PC-3 (cell line): Measurements from ENCODE around the gene PIM3. TPM values are rescaled to one million over a fixed set of nuclear protein-coding genes. Genes with fewer than 3 reads are reported as not detected.

ENCODE experiments used
- ATAC-seq: fragments of 200-7000 bp; cut with Tn5 transposase; 2 replicates; pipeline ENCODE4 v1.9.1; 2020; ENCODE audit warnings: mild to moderate bottlenecking, moderate library complexity
- BruUV-seq: library from RNA; stranded (reverse); fragments of 400-500 nt; replicated peaks from 2 replicates; lab custom pipeline; 2021; lab: Mats Ljungman, UMichigan
- CTCF ChIA-PET: fragments of 300-600 bp; sonication (Branson Sonifier 250); formaldehyde crosslinking; loops from one replicate; lab custom pipeline; 2022; ENCODE audit warnings: antibody characterized with exemption; lab: Charles Lee
- POLR2A ChIA-PET: fragments of 300-600 bp; sonication (Branson Sonifier 250); formaldehyde crosslinking; loops from one replicate; lab custom pipeline; 2022; ENCODE audit warnings: antibody characterized with exemption; ENCODE audit not compliant: unreplicated experiment; lab: Charles Lee
- DNase-seq: peaks from one replicate; pipeline ENCODE4 v3.0.0-alpha.2; 2015
- H2AFZ ChIP-seq: fragments of 300-600 bp; sonication (generic); 2 replicates; pipeline ENCODE4 v1.6.0; 2016; ENCODE audit warnings: antibody characterized with exemption, low read length
- H3F3A ChIP-seq: fragments of 300-600 bp; sonication (generic); one replicate; pipeline ENCODE4 v1.6.0; 2017; ENCODE audit warnings: antibody characterized with exemption, low read length, control low read depth, mild to moderate bottlenecking; ENCODE audit not compliant: unreplicated experiment
- H3K27ac ChIP-seq: fragments of 300-600 bp; sonication (generic); 2 replicates; pipeline ENCODE4 v1.5.1; 2016; ENCODE audit warnings: mild to moderate bottlenecking, low read length
- H3K27me3 ChIP-seq: fragments of 300-600 bp; sonication (generic); 2 replicates; pipeline ENCODE4 v1.6.1; 2016; ENCODE audit warnings: low read length, mixed read lengths
- H3K36me3 ChIP-seq: fragments of 300-600 bp; sonication (generic); 2 replicates; pipeline ENCODE4 v1.6.1; 2016; ENCODE audit warnings: low read depth, mixed run types, low read length, mixed read lengths
- H3K4me1 ChIP-seq: fragments of 300-600 bp; sonication (generic); 2 replicates; pipeline ENCODE4 v1.5.1; 2016; ENCODE audit warnings: low read length; ENCODE audit not compliant: insufficient read depth
- H3K4me2 ChIP-seq: fragments of 300-600 bp; sonication (generic); 2 replicates; pipeline ENCODE4 v1.6.0; 2016; ENCODE audit warnings: low read length
- H3K4me3 ChIP-seq: fragments of 300-600 bp; sonication (generic); 2 replicates; pipeline ENCODE4 v1.5.1; 2016; ENCODE audit warnings: mild to moderate bottlenecking, low read length, mixed read lengths
- H3K79me2 ChIP-seq: fragments of 300-600 bp; sonication (generic); 2 replicates; pipeline ENCODE4 v1.6.1; 2017; ENCODE audit warnings: low read length, mixed read lengths
- H3K9ac ChIP-seq: fragments of 300-600 bp; sonication (generic); 2 replicates; pipeline ENCODE4 v1.6.0; 2016; ENCODE audit warnings: mild to moderate bottlenecking, low read length
- H3K9me2 ChIP-seq: fragments of 300-600 bp; sonication (generic); replicated peaks from 2 replicates; pipeline ENCODE4 v1.6.1; 2016; ENCODE audit warnings: mixed run types, low read length, mixed read lengths
- H3K9me3 ChIP-seq: fragments of 300-600 bp; sonication (generic); 2 replicates; pipeline ENCODE4 v1.6.1; 2016; ENCODE audit warnings: low read length, mixed read lengths
- H4K20me1 ChIP-seq: fragments of 300-600 bp; sonication (generic); 2 replicates; pipeline ENCODE4 v1.6.1; 2016; ENCODE audit warnings: low read length, mixed read lengths
- EZH2 ChIP-seq: fragments of 300-600 bp; sonication (generic); IDR thresholded peaks from one replicate; pipeline ENCODE4 v1.6.1; 2017; ENCODE audit warnings: antibody characterized with exemption, mild to moderate bottlenecking, low read length; ENCODE audit not compliant: unreplicated experiment
- EZH2phosphoT487 ChIP-seq: fragments of 300-600 bp; sonication (generic); IDR thresholded peaks from 2 replicates; pipeline ENCODE4 v1.6.1; 2018; ENCODE audit warnings: mild to moderate bottlenecking, antibody characterized with exemption, low read length, borderline replicate concordance
- intact Hi-C: fragments of 100-400 bp; cut with micrococcal nuclease; formaldehyde crosslinking; loops from 2 replicates; pipeline ENCODE4 v1.9.0; 2023
- total RNA-seq: library from RNA; depleted of rRNA; stranded (reverse); fragments of >200 nt; gene quantifications from 2 replicates; pipeline ENCODE4 v1.2.3, GENCODE V29; 2014
- TF ChIP-seq, protein P1 (sequence below): fragments of 300-600 bp; sonication (generic); conservative IDR thresholded peaks from 2 replicates; pipeline ENCODE4 v1.5.1; 2017; ENCODE audit warnings: antibody characterized with exemption, low read depth, mild to moderate bottlenecking, low read length

PIM3 gene
- total RNA-seq, 1 experiment from 2014 or later: 61.7 TPM

DNA sequence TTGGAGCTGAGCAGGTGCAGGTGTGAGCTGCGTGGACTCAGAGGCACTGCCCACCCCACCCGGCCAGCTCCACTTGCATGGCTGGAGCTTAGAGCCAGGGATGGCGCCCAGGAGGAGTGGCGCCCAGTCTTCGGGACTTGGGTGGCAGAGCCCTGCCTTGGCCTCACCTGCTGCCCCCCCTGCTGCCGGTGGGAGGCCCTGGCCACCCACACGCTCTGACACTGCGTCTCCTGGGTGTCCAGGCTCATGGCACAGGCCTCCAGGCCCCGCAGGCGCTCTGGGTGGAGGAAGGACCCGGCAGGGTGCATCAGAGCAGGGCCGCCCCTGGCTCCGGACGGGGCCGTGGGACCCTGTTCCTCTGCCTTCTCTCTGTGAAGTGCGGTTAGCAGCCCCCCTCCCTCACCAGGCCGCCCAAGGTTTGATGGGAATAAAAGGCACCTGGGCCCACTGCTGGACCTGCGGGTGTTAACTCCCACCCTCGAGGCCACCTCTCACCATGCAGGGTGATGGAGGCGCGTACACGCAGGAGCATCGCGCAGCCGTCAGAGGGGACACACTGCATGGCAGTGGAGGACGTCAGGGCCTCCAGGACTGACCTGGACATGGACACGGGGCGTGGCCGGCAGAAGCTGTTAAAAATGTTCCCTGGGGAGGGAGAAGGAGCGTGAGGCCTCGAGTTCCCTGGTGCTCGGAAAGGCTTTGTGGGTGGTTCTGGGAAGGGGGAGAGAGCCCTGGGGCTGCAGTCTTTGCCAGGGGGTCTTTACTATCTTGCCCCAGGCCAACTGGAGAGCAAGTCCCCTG, 40.2 kb downstream of the PIM3 start:
- no TSS peak for BruUV-seq
- TF ChIP-seq EZH2 (no peak), EZH2phosphoT487 (no peak)
- TF ChIP-seq, protein P1, sequence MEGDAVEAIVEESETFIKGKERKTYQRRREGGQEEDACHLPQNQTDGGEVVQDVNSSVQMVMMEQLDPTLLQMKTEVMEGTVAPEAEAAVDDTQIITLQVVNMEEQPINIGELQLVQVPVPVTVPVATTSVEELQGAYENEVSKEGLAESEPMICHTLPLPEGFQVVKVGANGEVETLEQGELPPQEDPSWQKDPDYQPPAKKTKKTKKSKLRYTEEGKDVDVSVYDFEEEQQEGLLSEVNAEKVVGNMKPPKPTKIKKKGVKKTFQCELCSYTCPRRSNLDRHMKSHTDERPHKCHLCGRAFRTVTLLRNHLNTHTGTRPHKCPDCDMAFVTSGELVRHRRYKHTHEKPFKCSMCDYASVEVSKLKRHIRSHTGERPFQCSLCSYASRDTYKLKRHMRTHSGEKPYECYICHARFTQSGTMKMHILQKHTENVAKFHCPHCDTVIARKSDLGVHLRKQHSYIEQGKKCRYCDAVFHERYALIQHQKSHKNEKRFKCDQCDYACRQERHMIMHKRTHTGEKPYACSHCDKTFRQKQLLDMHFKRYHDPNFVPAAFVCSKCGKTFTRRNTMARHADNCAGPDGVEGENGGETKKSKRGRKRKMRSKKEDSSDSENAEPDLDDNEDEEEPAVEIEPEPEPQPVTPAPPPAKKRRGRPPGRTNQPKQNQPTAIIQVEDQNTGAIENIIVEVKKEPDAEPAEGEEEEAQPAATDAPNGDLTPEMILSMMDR: no peak
- intact Hi-C loops: no loop called here
- ChIA-PET POLR2A (no interaction called here), CTCF (no interaction called here)
- H3K27ac ChIP-seq: no peak overlapping the region
- H3K9me2 ChIP-seq: no peaks in the 10 kb centered on the region
- H2AFZ ChIP-seq: no peak overlapping the region
- no peaks in the 10 kb centered on the region for H3K36me3 ChIP-seq
- no peak overlapping the region for H3K4me3 ChIP-seq
- H3F3A ChIP-seq: no peaks in the 10 kb centered on the region
- no peaks in the 10 kb centered on the region for H3K9me3 ChIP-seq
- H3K79me2 ChIP-seq: no peaks in the 10 kb centered on the region
- no peaks in the 10 kb centered on the region for H4K20me1 ChIP-seq
- H3K4me2 ChIP-seq: no peak overlapping the region
- no peak overlapping the region for H3K9ac ChIP-seq
- no peak for DNase-seq
- no peak for ATAC-seq
- H3K27me3 ChIP-seq: no peaks in the 10 kb centered on the region
- H3K4me1 ChIP-seq: no peaks in the 10 kb centered on the region

DNA sequence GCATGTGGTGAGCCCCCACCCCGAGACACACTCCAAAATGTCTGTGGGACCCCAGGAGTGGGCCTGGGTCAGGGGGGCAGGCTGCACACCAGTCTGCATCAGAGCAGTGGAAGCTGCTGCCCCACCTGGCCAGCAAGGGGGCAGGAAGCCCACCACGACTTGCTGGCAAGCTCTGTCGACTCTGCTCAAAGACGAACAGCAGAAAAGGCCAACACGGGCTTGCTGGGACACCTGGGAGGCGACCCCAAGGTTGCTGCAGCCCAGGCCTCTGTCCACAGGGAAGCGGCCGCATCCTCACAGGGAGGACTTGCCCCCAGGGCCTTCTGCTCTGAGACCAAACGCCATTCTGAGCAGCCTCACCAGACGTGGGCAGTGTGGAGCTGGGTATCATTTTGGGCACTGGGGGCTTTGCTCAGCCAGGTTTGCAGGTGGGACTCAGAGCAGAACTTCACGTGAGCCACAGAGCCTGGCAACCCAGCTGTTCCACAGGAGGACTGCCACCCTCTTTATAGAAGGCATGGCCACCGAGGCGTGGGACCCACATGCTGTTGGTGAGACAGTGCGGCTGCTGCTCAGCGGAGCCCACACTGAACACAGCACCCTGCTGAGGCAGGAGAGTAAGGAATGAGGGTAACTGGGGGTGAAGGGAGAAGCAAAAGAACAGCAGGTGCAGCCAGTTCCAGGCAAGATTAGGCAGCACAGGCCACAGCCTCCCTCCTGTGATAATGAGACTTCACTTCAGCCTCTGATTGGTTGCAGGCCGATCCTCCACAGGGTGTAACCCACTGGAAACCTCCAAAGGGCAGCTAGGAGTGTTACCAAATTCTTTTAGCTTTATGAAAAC, 41.0 kb downstream of the PIM3 start:
- ATAC-seq: no peak
- Histone ChIP-seq H3K4me2 (no peak overlapping the region), H3K27me3 (no peaks in the 10 kb centered on the region), H3K9me3 (no peaks in the 10 kb centered on the region), H3K36me3 (no peaks in the 10 kb centered on the region), H4K20me1 (no peaks in the 10 kb centered on the region), H3K9ac (no peak overlapping the region), H3K9me2 (no peaks in the 10 kb centered on the region), H3K4me1 (peaks cover 7% of the 10 kb centered on the region), H3K4me3 (no peak overlapping the region), H3F3A (no peaks in the 10 kb centered on the region), H3K79me2 (no peaks in the 10 kb centered on the region), H2AFZ (no peak overlapping the region), H3K27ac (no peak overlapping the region)
- no TSS peak for BruUV-seq
- DNase-seq: no peak
- intact Hi-C loops: no loop called here
- TF ChIP-seq EZH2 (no peak), EZH2phosphoT487 (no peak)
- TF ChIP-seq, protein P1: no peak
- CTCF ChIA-PET: no interaction called here
- POLR2A ChIA-PET: no interaction called here
